GM15510 (cell line): ENCODE results near the gene MRS2.

Source experiments
- POLR2A ChIP-seq: IDR thresholded peaks from 3 replicates; pipeline ENCODE4 v1.6.1; 2011; ENCODE audit warnings: borderline replicate concordance; ENCODE audit not compliant: insufficient read length; ENCODE audit errors: extremely low read depth

The MRS2 gene

DNA sequence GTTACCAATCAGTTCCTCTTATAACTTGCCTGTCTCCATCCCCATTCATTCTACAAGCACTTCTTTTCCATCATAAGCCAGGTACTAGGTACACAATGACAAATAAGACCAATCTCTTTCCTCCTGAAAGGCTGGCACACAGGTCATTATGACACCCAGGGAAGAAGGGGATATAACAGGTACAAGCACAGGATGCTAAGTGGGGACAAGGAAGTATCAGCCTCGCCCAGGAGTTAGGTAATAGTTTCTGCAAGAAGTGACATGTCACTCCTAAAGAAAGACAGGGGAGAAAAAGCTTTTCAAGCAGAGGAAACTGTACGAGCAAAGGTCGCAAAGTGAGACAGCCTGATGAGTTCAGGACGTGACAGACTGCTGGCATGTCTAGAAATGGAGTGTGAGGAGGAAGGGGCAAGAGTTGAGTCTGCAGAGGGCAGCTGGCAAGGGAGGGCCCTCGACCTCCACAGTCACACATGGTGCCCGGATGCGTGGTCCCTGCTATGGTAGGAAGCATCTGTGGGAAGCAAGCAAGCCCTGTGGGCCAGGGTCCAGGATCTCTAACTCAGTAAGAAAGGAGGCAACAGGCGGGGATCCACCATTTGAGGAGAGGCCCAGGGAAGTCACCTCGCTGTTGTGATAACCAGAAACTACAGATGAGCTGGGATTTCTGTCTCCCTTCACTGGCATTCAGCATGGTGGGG, 46.2 kb downstream of the MRS2 start:
- TF ChIP-seq POLR2A: no peak

DNA sequence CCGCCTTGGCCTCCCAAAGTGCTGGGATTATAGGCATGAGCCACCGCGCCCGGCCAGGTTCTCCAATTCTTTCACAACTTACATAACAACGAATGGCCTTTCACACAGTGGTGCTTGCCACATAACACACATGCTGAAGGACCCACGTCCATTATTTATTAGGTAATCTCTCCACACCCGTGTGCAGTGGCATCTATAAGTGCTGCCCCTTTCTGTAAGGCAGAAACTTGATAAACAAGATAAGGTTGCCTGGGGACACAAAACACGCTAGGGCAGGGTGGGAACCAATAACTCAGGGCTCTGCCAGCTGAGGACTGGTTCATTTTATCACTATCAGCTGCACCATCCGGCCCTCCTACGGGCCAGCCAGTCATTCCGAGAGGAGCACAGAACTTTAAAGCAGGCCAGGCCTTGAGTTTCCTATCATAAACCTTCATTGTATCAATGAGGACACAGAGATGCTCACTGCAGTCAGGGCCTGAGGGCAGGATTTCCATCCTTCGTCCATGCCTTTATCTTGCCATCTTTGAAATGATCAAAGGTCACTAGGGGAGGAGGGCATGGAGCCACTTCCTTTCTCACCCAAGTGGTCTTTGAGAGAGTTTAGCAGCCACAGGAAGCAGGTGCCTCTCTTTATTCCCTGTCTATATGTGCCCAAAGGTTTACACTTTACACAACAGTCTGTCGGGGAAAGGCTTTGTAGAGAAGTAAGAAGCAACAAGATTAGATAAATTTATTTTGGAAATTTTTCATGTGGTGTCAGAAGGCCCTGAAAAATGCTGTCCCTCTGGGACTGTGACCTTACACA, 49.0 kb downstream of the MRS2 start:
- TF ChIP-seq POLR2A: no peak

DNA sequence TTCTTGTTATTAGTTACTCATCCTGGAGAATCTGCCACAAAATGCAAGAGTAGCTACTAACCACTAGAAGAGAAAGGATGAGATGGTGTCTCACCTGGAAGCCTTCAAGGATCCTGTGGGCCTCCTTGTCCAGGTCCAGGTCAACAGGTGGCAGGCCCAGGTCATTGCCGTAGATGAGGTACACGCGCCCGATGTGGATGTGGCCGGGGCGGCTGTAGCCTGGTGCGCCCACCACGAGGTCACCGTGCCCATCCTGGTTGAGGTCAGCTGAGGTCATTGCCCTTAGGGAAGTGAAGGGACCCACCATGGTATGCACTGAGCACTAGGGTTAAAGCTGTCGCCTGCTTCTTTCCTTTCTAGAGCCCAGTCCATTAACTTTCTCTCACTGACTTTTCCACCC, 51.2 kb downstream of the MRS2 start:
- TF ChIP-seq POLR2A: no peak

DNA sequence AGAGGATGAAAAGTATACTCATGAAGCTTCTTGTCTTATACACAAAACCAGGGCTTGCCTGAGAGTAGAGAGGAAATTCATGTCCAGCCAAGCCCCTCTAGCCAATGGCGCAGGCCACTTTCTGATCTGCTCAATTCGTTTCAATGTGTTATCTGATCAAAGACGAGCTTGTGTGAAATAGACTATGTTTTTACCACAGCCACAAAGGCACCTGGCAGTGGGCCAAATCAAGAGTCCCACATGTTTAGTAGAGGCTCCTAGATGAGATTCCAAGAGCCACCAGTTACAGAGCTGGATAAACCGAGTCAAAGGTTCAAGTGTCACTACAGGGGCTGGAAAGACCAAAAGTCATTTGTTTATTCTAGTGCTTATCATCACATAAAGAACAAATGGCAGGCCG, 51.7 kb downstream of the MRS2 start:
- TF ChIP-seq POLR2A: no peak

DNA sequence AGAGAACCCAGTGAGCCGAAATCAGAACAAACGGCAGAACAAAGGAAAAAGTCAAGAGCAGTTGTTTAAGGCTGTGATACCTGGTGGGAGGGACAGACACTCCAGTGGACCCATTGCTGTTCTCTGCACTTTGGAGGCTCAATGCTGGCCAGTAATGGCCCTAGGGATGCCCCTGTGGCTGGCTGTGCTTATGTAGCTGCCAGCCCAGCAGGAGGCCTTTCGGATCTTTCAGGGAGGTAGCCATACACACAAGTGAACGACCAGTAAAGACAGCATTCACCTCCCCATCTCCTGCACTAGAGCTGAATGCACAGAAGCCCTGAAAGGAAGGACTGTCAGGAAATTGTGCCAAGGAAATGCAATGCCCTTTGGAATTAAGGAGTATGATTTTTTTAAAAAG, 52.3 kb downstream of the MRS2 start:
- TF ChIP-seq POLR2A: no peak

DNA sequence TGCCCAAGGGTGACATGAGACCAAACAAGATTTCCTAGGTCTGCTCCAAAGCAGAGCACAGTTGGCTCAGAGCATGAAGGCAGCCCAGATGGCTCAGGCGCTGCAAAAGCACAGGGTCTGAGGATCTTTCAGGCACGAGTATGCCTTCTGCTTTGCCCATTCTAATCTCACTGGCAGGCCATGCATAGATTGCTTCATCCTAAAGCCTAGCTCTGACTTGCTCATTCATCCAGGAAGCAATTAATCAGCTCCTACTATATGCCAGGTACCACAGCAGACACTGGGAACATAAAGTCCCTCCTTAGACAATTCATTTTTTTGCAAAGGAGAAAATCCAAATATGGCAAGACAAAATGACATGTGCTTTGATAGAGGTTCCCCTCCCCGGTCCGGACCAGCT, 55.4 kb downstream of the MRS2 start:
- TF ChIP-seq POLR2A: no peak

DNA sequence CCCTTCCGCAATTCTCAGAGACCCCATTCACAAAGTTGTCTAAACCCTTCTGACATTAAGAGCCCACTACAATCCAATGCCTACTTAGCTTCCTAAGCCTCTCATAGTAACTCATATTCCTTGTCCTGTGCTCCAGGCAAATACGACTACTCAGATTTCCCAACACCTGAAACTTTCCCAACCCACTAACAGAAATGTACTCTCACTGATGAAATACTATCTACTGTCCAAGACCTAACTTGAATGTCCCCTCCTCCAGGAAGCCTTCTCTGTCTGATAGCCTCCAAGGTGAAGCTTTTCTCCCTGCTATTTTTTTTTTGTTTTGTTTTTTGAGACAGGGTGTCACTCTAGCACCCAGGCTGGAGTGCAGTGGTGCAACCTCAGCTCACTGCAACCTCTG, 56.2 kb downstream of the MRS2 start:
- TF ChIP-seq POLR2A: no peak

DNA sequence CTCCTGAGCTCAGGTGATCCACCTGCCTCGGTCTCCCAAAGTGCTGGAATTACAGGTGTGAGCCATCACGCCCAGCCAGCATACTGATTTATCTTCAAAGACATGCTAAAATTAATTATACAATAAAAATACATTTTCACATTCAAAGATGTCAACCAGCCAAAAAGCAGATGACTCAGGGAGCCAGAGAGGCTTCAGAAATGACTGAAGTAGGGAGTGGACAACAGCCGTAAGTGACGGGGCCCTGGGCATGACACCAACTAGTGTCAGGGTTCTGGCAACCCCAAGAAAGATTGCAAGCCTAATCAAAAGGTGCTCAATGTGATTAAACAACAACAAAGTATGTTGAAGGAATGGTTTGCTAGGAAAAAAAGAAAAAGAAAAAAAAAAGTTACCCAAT, 58.2 kb downstream of the MRS2 start:
- TF ChIP-seq POLR2A: no peak

DNA sequence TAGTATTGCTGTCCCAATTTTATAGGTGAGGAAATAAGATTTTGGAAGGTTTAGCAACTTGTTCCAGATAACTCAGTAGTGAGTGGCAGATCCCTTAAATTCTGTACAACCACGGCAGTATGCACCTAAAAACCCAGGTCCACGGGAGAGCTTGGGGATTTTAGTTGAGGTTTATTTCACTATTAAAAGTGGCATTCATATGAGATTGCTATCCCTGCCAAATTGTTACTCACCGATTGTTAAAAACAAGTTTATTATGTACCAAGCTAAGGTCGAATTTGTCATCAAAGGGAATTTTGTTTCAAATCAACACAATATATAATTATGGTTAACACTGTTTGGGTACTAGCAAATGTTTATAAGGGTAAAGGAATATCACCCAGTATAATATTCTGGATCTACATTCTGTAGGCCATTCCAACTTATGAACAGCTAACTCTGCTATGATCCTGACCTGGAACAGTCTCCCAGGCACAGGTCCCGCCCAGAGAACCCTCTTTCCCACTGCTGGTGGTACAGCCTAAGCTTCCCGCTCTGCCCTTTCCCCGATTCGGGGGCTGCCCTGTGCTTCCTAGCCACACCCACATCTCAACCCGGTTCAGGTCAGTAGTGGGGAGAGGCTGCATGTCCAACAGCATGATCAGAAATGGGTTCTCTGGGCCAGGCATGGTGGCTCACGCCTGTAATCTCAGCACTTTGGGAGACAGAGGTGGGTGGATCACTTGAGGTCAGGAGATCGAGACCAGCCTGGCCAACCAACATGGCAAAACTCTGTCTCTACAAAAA, 61.7 kb downstream of the MRS2 start:
- TF ChIP-seq POLR2A: no peak

DNA sequence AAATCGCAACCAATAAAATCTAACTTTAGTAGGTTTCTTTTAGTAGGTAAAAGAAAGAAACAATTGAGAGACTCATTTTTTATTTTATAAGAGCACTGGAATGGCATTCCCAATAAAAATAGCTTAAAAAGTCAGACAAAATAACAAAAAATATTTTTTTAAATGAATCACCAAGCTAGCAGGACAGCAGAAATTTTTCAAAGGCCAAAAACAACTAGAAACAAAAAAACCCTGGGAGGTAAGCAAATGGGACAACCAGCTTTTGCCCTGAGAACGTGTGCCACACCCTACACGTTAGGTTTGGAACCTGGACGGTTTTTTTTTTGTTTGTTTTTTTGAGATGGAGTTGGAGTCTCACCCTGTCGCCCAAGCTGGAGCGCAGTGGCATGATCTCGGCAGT, 67.1 kb downstream of the MRS2 start:
- no peak for TF ChIP-seq POLR2A

DNA sequence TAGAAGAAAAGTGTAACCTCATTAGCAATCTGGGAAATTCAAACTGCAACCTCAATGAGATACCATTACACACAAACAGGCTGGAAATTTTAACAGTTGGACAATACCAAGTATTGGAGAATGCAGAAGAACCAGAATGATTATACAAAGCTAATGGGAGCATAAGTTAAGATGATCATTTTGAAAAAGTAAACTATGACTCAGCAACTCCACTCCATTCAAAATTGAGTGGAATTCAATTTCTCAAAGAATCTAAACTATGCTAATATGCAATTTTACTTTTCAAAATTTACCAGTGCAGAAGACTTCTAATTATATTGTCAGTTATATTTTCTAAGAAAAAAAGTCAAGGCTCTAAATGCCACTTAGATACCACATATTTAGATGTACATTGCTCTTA, 69.4 kb downstream of the MRS2 start:
- TF ChIP-seq POLR2A: no peak
